Right ventricle myocardium inferior (tissue), 1 donor: ENCODE results near the gene ABCG4. TPM values are rescaled to one million over a fixed set of nuclear protein-coding genes. Genes with fewer than 3 reads are reported as not detected.
"Not testable (repeated sequence)": the region's sequence is repeated elsewhere in the genome, so short reads cannot be mapped to it uniquely, and the experiment has no call there.

Source experiments
- ATAC-seq: fragments of 200-7000 bp; cut with Tn5 transposase; one replicate; pipeline ENCODE4 v1.9.1; 2020; ENCODE audit warnings: mild to moderate bottlenecking, moderate library complexity
- DNase-seq: peaks from one replicate; pipeline ENCODE4 v3.0.0; 2021; ENCODE audit errors: missing footprints
- intact Hi-C: fragments of 100-400 bp; cut with DNase I; formaldehyde crosslinking; loops from one replicate; pipeline ENCODE4 v1.11.0; 2022
- total RNA-seq: library from RNA; stranded (reverse); fragmentation: NEBNext Ultra II Directional; extraction: Animal tissue kit (Norgen Biotek cat#: 25700); gene quantifications from one replicate; pipeline ENCODE4 v1.2.1, GENCODE V29; 2021
- donor health status: DM: no; HTN: yes; CAD: no; lungs with severe emphysema.

ABCG4 gene
- total RNA-seq, 1 donor from 2014 or later = 1.3 TPM

GRCh38 chr11:119112314-119113020, 36.4 kb upstream of the ABCG4 start:
- intact Hi-C loops = no loop called here
- ATAC-seq = no peak
- peak; percentile 53 for DNase-seq

GRCh38 chr11:119113716-119114115, 35.1 kb upstream of the ABCG4 start:
- intact Hi-C loops = no loop called here
- ATAC-seq (no peak), DNase-seq (peak; percentile 39)

DNA sequence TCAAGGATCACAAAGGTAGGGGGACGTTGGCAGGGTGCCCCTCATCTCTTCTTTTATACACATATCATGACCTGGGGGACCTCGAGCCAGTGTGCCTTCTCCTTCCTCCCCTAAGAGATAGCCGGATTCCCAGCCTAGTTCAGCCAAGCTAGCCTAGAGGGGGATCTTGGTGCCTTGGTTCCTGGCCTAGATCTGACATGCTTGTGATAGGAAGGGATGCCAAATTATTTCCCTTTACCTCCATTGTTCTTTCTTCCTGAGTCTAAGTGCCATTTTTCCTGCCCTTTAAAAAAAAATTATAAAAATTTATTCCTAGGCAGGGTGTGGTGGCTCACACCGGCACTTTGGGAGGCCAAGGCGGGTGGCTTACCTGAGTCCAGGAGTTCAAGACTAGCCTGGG, 34.5 kb upstream of the ABCG4 start:
- DNase-seq (peak; percentile 37), ATAC-seq (no peak)
- intact Hi-C loops = no loop called here

- peak; percentile 55 for ATAC-seq
- DNase-seq = peak; percentile 87
- intact Hi-C loops = no loop called here
Measured at GRCh38 chr11:119115484-119116234, 33.2 kb upstream of the ABCG4 start.

DNA sequence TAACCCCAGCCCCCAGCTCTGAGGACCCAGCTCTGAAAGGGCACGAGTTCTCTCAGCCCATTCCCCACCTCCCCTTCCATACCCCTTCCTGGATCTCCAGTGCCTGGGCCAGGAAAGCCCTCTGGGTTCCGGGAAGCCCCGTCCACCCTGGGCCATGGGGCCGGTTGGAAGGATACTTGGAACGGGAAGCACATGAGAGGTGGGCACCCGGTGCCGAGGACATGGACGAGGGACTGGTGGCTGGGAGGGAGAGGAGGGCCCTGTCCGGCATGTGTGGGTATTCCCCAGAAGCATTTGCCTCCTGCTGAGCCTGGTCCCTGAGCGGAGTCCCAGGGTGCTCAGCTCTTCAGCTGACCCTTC, 32.6 kb upstream of the ABCG4 start:
- no peak for DNase-seq
- no peak for ATAC-seq
- intact Hi-C loops = no loop called here

DNA sequence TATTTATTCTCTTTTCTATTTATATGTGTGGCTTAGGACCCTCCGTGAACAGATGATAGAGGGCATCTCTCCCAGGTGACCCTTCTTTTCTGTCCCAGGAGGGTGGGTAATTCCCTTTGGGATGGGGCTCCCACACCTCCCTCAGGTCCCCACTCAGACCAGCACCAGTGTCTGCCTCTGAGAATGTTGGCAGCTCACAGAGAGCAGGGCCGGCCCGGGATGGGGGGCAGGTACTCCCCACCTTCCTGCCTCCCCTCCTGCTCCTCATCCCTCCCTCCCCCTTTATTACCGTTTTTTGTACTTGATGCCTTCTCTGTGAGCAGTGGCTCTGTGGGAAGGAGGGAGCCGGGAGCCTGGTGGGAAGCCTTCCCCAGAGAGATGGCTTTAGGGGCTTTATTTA, 32.3 kb upstream of the ABCG4 start:
- intact Hi-C loops = no loop called here
- ATAC-seq (no peak), DNase-seq (peak; percentile 21)

DNA sequence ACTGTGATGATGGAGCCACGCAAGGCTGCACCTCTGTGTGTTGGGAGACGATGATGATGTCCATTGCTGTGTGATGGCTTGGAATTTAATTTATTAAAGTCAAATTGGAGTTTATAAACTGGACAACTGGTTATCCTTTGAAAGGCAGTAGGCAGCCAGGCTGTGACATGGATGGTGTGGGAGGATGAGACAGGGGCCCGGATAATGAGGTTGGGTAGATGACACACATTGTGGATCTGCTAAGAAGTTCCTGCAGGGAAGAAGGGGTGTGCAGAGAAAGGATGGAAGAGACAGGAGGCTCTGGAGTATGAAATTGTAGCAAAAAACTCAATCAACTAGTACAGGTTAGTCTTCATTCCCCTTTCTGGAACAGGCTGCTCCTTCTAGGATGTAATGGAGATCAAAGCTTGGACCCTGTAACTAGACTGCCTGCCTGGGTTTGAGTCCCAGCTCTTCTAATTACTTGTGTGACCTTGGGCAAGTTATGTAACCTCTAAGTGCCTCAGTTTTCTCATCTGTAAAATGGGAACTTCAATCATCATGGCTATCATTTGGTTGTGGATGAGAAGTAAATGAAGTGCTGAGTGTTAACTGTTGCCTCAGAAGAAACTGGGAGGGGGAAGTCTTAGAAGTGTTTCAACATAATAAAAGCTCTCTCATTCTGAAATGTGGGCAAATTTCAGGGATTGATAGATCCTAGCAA, 31.7 kb upstream of the ABCG4 start:
- no peak for DNase-seq
- ATAC-seq = no peak
- intact Hi-C loops = no loop called here

GRCh38 chr11:119118227-119118626, 30.6 kb upstream of the ABCG4 start:
- intact Hi-C loops = no loop called here

DNA sequence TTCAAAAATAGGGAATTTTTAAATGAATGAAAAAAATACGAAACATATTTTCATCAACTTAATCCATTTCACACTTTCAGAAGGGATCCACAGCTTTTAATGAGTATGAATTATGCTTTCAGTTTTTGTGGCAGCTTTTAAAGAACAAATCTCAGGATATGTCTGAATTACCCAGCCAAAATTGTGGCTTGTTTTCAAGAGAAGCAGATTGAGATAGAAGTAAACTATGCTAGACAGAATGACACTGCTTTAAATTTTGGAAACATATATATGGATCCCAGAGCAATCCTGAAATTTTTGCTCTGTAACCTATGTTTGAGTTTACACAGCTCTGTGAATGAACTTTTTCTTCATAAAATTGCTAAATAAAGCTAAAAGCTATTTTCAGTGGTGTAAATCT, 29.9 kb upstream of the ABCG4 start:
- intact Hi-C loops = no loop called here
- no peak for ATAC-seq
- no peak for DNase-seq

More at GRCh38 chr11:119118227-119118626, 30.6 kb upstream of the ABCG4 start:
- no peak for DNase-seq
- ATAC-seq = no peak

DNA sequence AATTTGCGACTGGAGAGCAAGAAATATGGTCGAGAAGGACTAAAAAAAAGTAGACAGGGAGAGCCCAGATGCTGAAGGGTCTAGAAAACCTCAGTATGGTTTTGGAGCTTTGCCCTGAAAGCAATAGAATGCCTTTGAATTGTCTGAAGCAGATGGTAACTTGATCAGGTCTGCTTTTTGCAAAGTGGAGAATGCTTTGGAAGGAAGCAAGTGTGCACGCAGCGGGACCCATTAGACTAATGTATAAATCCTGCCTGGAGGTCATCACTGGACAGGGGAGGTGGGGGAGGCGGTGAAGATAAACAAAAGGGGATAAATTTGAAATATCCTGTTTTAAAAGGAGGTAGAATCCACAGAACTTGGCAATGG, 28.2 kb upstream of the ABCG4 start:
- peak; percentile 13 for DNase-seq
- no peak for ATAC-seq
- intact Hi-C loops = loop anchor here (2.0 kb wide), 1 partner anchor 14 kb away; the partner anchor contains the start of gene C2CD2L

DNA sequence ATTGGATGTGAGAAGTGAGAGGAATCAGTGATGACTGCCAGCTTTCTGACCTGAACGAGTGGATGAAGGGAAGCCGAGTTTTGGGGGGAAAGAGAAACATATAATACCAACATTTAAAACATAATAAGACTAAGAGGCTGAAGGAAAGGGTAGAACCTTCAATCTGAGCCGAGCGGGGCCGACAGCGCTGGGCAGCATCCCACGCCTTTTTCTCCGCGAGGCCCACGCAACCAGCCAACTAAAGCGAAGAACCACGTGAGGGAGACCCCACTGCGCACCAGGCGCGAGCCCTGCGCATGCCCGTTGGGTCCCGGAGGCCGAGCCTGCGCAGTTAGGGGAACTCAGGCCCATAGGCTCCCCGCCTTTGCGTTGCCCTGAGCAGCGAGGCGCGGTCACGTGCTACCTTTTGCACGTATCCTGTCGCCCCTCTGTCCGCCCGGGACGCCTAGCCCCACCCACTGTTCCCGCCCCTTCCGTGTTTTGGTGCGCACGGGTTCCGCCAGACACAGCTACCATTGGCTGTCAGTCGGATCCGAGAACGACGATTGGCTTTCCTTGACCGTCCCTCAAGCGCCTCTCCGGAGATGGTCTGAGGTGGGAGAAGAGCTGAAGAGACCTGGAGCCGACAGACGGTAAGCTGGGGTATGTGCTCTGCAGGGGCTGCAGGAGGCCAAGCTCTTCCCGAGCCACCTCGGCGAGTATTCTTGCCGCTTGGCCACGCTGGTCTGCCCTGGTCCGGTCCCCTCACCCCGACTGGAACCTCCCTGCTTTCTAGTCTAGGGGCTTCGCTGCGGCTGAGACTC, 27.6 kb upstream of the ABCG4 start, which contains the start of gene HINFP:
Gene HINFP, plus strand, starts transcription at position 573 of the 803 bp plus-strand sequence. CDS start 5,365 bp downstream, outside the sequence.
- ATAC-seq (peak; percentile 100), DNase-seq (peak; percentile 100)
- intact Hi-C loops = loop anchor here (2.0 kb wide), 1 partner anchor 14 kb away; the partner anchor contains the start of gene C2CD2L

DNA sequence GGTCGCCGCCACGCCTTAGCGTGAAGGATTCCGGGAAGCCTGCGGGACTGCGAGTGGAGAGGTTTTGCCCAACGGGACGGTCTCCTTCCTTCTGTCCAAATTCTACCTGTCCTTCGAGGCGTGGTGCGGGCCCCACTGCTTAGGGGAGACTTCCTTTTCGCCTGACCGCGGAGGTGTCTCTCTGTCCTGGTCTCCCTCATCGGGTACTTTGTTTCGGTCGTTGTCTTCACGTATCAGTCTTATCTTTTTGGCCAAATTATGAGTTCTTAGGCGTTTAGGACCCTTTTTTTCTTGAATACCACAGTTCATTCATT, 27.1 kb upstream of the ABCG4 start:
- intact Hi-C loops = loop anchor here (2.0 kb wide), 1 partner anchor 15 kb away; the partner anchor contains the start of gene C2CD2L
- no peak for ATAC-seq
- DNase-seq = no peak

DNA sequence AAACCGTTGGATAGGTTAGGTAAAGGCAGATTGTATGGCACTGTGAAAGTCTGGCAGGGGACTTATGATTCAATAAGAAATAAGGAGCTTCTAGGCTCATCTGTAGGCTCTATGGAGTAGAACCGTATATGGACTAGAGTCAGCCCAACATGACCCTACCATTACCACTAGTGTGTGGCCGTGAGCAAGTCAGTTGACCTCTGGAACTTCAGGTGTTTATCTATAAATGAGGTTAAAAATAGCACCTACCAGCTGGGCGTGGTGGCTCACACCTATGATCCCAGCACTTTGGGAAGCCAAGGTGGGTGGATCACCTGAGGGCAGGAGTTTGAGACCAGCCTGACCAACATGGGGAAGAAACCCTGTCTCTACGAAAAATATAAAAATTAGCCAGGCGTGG, 23.0 kb upstream of the ABCG4 start:
- DNase-seq = no peak
- intact Hi-C loops = no loop called here
- ATAC-seq = no peak

GRCh38 chr11:119126675-119127268, 22.1 kb upstream of the ABCG4 start:
- intact Hi-C loops = no loop called here
- DNase-seq = no peak
- no peak for ATAC-seq

- no peak for DNase-seq
- intact Hi-C loops = no loop called here
- ATAC-seq = no peak
Measured at GRCh38 chr11:119130662-119131061, 18.2 kb upstream of the ABCG4 start.

- no peak for ATAC-seq
- intact Hi-C loops = no loop called here
- no peak for DNase-seq
Measured at GRCh38 chr11:119134389-119134978, 14.4 kb upstream of the ABCG4 start.

GRCh38 chr11:119139276-119139675, 9.6 kb upstream of the ABCG4 start:
- DNase-seq, ATAC-seq, intact Hi-C loops: not testable (repeated sequence)

DNA sequence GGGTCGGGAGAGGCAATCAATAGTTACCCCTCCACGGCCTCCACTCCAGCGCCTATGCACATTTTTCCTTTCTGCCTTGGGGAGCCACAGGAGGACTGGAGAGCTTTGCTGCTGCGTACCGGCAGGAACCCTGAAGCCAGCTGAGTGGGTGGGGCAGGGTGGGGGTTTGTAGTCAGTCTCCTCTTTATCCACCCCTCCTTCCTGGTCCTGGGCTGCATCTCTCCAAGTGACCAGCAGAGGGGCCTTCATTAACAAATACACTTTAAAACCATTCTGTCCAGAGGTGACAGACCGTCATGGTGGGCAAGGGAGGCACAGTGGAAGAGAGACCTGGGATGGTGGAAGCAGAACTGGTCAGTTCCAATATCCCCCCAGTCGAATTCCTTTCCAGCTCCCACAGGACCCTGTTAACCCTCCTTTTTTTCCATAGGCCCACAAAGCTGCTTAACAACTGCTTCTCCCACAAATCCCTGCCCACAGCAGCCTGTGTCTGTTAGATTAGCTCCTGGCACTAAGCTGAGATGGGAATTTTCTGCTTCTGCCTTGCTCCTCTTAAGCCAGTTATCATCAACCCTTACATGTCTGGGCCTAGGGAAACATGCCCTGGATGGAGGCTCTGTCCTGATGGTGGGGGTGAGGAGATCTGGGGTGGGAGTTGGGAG, 3.9 kb upstream of the ABCG4 start:
- DNase-seq (no peak), ATAC-seq (peak; percentile 79)
- intact Hi-C loops = no loop called here
